SK-N-SH treated with all-trans-retinoic acid at 6 μM for 48 hours (cell line): ENCODE results near the gene ATG2B.
"Not testable (repeated sequence)": the region's sequence is repeated elsewhere in the genome, so short reads cannot be mapped to it uniquely, and the experiment has no call there.

Experiments
- ATAC-seq: fragments of 200-7000 bp; cut with Tn5 transposase; 3 replicates; pipeline ENCODE4 v1.9.1; 2020; ENCODE audit warnings: mild to moderate bottlenecking, moderate library complexity
- ARNTL ChIP-seq: fragments of 450-650 bp; formaldehyde crosslinking; IDR thresholded peaks from 2 replicates; pipeline ENCODE4 v1.5.0; 2020; ENCODE audit warnings: low read depth, mild to moderate bottlenecking, moderate library complexity, borderline replicate concordance
- BACH2 ChIP-seq: fragments of 250-450 bp; sonication (Bioruptor Pico); IDR thresholded peaks from 2 replicates; pipeline ENCODE4 v1.9.0; 2021; ENCODE audit warnings: mild to moderate bottlenecking, borderline replicate concordance
- CSDC2 ChIP-seq: fragments of 250-450 bp; sonication (Bioruptor Pico); IDR thresholded peaks from 2 replicates; pipeline ENCODE4 v1.5.0; 2020; ENCODE audit warnings: mild to moderate bottlenecking, moderate library complexity
- ESRRG ChIP-seq: fragments of 250-450 bp; sonication (Bioruptor Pico); IDR thresholded peaks from 2 replicates; pipeline ENCODE4 v1.6.1; 2021; ENCODE audit warnings: mild to moderate bottlenecking
- GLIS3 ChIP-seq: fragments of 250-450 bp; sonication (Bioruptor Pico); IDR thresholded peaks from 2 replicates; pipeline ENCODE4 v1.5.0; 2020; ENCODE audit warnings: mild to moderate bottlenecking, moderate library complexity
- OSR1 ChIP-seq: fragments of 250-450 bp; sonication (Bioruptor Pico); IDR thresholded peaks from 2 replicates; pipeline ENCODE4 v1.8.0; 2022; ENCODE audit warnings: moderate library complexity, mild to moderate bottlenecking, inconsistent platforms
- PPARA ChIP-seq: fragments of 250-450 bp; sonication (Bioruptor Pico); IDR thresholded peaks from 2 replicates; pipeline ENCODE4 v1.5.0; 2020; ENCODE audit warnings: mild to moderate bottlenecking, borderline replicate concordance
- RARB ChIP-seq: fragments of 250-450 bp; sonication (Bioruptor Pico); IDR thresholded peaks from 2 replicates; pipeline ENCODE4 v1.8.0; 2021; ENCODE audit warnings: mild to moderate bottlenecking, moderate library complexity
- SNAI2 ChIP-seq: fragments of 250-450 bp; sonication (Bioruptor Pico); IDR thresholded peaks from 2 replicates; pipeline ENCODE4 v1.5.0; 2020; ENCODE audit warnings: mild to moderate bottlenecking, moderate library complexity
- TCF4 ChIP-seq: fragments of 250-450 bp; sonication (Bioruptor Pico); IDR thresholded peaks from 2 replicates; pipeline ENCODE4 v1.8.0; 2021; ENCODE audit warnings: mild to moderate bottlenecking, moderate library complexity, borderline replicate concordance
- TOX ChIP-seq: fragments of 250-450 bp; sonication (Bioruptor Pico); IDR thresholded peaks from 2 replicates; pipeline ENCODE4 v1.8.0; 2021; ENCODE audit warnings: mild to moderate bottlenecking, moderate library complexity, borderline replicate concordance
- ZC3H10 ChIP-seq: fragments of 250-450 bp; sonication (Bioruptor Pico); IDR thresholded peaks from 2 replicates; pipeline ENCODE4 v1.5.1; 2021; ENCODE audit warnings: mild to moderate bottlenecking, moderate library complexity
- ZFP3 ChIP-seq: fragments of 250-450 bp; sonication (Bioruptor Pico); IDR thresholded peaks from 2 replicates; pipeline ENCODE4 v1.5.0; 2020; ENCODE audit warnings: mild to moderate bottlenecking, moderate library complexity
- ZFP30 ChIP-seq: fragments of 450-650 bp; formaldehyde crosslinking; IDR thresholded peaks from 2 replicates; pipeline ENCODE4 v1.5.0; 2022; ENCODE audit warnings: mild to moderate bottlenecking, moderate library complexity
- ZNF565 ChIP-seq: fragments of 450-650 bp; formaldehyde crosslinking; conservative IDR thresholded peaks from 2 replicates; pipeline ENCODE4 v1.5.0; 2020; ENCODE audit warnings: low read depth, mild to moderate bottlenecking, moderate library complexity
- ZNF70 ChIP-seq: fragments of 450-650 bp; formaldehyde crosslinking; IDR thresholded peaks from 2 replicates; pipeline ENCODE4 v1.5.0; 2020; ENCODE audit warnings: mild to moderate bottlenecking, moderate library complexity
- ZNF8 ChIP-seq: fragments of 450-650 bp; formaldehyde crosslinking; IDR thresholded peaks from 2 replicates; pipeline ENCODE4 v1.5.0; 2020; ENCODE audit warnings: mild to moderate bottlenecking, moderate library complexity
- TF ChIP-seq, protein P1 (sequence below): fragments of 250-450 bp; sonication (Bioruptor Pico); IDR thresholded peaks from 2 replicates; pipeline ENCODE4 v1.8.0; 2020; ENCODE audit warnings: mild to moderate bottlenecking, moderate library complexity, borderline replicate concordance
- TF ChIP-seq, protein P2 (sequence below): fragments of 250-450 bp; sonication (Bioruptor Pico); IDR thresholded peaks from 2 replicates; pipeline ENCODE4 v1.5.0; 2020; ENCODE audit warnings: mild to moderate bottlenecking, moderate library complexity
- TF ChIP-seq, protein P3 (sequence below): fragments of 250-450 bp; sonication (Bioruptor Pico); IDR thresholded peaks from 2 replicates; pipeline ENCODE4 v1.5.1; 2021; ENCODE audit warnings: mild to moderate bottlenecking, moderate library complexity
- TF ChIP-seq, protein P4 (sequence below): fragments of 250-450 bp; sonication (Bioruptor Pico); IDR thresholded peaks from 2 replicates; pipeline ENCODE4 v1.5.1; 2020; ENCODE audit warnings: low read depth, mild to moderate bottlenecking, moderate library complexity
- TF ChIP-seq, protein P5 (sequence below): fragments of 250-450 bp; sonication (Bioruptor Pico); IDR thresholded peaks from 2 replicates; pipeline ENCODE4 v1.8.0; 2021; ENCODE audit warnings: low read depth, mild to moderate bottlenecking, moderate library complexity, borderline replicate concordance

ATG2B gene

DNA sequence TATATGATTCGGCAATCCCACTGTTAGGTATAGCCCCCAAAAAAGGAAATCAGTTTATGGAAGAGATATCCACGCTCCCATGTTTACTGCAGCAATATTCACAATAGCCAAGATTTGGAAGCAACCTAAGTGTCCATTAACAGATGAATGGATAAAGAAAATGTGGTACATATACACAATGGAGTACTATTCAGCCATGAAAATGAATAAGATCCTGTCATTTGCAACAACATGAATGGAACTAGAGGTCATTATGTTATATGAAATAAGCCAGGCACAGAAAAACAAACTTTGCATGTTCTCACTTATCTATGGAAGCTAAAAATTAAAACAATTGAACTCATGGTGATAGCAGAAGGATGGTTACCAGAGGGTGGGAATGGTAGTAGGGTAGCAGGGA is 15.2 kb downstream of the ATG2B start:
- peak; percentile 93 for TF ChIP-seq ZNF8 (CRISPR knock-in tag)

DNA sequence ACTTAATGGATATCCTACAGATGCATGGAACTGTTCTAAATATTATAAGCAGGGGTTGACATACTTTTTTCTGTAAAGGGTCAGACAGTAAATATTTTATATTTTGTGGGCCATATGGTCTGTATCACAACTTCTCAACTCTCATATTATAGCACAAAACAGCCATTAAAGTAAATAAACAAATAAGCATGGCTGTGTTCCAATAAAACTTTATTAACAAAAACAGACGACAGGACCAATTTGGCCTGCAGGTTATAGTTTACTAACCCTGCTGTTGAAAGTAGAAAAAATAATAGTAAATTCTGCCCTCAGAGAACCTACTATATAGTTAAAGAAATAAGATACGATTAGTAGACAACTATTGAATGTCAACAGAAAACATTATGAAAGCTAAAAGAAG is 17.5 kb downstream of the ATG2B start:
- no peak for TF ChIP-seq ARNTL (CRISPR knock-in tag)
- no peak for TF ChIP-seq CSDC2 (CRISPR knock-in tag)
- no peak for TF ChIP-seq ZNF70 (CRISPR knock-in tag)
- TF ChIP-seq, protein P1, sequence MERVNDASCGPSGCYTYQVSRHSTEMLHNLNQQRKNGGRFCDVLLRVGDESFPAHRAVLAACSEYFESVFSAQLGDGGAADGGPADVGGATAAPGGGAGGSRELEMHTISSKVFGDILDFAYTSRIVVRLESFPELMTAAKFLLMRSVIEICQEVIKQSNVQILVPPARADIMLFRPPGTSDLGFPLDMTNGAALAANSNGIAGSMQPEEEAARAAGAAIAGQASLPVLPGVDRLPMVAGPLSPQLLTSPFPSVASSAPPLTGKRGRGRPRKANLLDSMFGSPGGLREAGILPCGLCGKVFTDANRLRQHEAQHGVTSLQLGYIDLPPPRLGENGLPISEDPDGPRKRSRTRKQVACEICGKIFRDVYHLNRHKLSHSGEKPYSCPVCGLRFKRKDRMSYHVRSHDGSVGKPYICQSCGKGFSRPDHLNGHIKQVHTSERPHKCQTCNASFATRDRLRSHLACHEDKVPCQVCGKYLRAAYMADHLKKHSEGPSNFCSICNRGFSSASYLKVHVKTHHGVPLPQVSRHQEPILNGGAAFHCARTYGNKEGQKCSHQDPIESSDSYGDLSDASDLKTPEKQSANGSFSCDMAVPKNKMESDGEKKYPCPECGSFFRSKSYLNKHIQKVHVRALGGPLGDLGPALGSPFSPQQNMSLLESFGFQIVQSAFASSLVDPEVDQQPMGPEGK: no peak
- no peak for TF ChIP-seq ZNF8 (CRISPR knock-in tag)
- no peak for TF ChIP-seq TOX (CRISPR knock-in tag)
- no peak for TF ChIP-seq ZNF565 (CRISPR knock-in tag)
- TF ChIP-seq, protein P2, sequence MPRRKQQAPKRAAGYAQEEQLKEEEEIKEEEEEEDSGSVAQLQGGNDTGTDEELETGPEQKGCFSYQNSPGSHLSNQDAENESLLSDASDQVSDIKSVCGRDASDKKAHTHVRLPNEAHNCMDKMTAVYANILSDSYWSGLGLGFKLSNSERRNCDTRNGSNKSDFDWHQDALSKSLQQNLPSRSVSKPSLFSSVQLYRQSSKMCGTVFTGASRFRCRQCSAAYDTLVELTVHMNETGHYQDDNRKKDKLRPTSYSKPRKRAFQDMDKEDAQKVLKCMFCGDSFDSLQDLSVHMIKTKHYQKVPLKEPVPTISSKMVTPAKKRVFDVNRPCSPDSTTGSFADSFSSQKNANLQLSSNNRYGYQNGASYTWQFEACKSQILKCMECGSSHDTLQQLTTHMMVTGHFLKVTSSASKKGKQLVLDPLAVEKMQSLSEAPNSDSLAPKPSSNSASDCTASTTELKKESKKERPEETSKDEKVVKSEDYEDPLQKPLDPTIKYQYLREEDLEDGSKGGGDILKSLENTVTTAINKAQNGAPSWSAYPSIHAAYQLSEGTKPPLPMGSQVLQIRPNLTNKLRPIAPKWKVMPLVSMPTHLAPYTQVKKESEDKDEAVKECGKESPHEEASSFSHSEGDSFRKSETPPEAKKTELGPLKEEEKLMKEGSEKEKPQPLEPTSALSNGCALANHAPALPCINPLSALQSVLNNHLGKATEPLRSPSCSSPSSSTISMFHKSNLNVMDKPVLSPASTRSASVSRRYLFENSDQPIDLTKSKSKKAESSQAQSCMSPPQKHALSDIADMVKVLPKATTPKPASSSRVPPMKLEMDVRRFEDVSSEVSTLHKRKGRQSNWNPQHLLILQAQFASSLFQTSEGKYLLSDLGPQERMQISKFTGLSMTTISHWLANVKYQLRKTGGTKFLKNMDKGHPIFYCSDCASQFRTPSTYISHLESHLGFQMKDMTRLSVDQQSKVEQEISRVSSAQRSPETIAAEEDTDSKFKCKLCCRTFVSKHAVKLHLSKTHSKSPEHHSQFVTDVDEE (CRISPR knock-in tag): no peak
- TF ChIP-seq, protein P3, sequence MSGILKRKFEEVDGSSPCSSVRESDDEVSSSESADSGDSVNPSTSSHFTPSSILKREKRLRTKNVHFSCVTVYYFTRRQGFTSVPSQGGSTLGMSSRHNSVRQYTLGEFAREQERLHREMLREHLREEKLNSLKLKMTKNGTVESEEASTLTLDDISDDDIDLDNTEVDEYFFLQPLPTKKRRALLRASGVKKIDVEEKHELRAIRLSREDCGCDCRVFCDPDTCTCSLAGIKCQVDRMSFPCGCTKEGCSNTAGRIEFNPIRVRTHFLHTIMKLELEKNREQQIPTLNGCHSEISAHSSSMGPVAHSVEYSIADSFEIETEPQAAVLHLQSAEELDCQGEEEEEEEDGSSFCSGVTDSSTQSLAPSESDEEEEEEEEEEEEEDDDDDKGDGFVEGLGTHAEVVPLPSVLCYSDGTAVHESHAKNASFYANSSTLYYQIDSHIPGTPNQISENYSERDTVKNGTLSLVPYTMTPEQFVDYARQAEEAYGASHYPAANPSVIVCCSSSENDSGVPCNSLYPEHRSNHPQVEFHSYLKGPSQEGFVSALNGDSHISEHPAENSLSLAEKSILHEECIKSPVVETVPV (CRISPR knock-in tag): no peak
- TF ChIP-seq RARB (CRISPR knock-in tag): no peak
- no peak for TF ChIP-seq GLIS3 (CRISPR knock-in tag)
- TF ChIP-seq OSR1 (CRISPR knock-in tag): no peak
- TF ChIP-seq TCF4: no peak
- no peak for TF ChIP-seq ZFP3 (CRISPR knock-in tag)
- no peak for TF ChIP-seq PPARA (CRISPR knock-in tag)
- no peak for ATAC-seq

More for the DNA sequence above, 15.2 kb downstream of the ATG2B start:
- ATAC-seq: not testable (repeated sequence)

DNA sequence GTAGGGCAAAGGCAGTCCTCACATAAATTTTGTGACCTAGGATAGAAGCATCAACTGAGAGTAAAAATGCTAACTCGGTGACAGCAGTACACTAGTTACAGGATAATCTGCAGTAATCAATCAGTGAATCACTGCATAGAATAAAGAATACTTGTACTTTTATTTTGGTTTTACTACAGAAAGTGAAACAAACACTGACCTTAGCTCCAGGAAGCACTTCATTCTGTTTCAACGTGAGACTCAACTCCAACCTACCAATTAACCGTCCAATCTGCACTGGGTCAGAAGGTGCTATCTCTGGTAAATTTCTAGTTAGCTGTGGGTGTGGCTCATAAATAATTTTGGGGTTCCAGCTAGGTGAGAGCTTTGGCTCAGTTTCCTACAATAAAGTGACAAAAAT is 21.8 kb downstream of the ATG2B start:
- TF ChIP-seq ZFP30 (no peak), BACH2 (CRISPR knock-in tag) (no peak), ZNF70 (CRISPR knock-in tag) (no peak), ARNTL (CRISPR knock-in tag) (no peak), GLIS3 (CRISPR knock-in tag) (no peak), SNAI2 (CRISPR knock-in tag) (no peak), OSR1 (CRISPR knock-in tag) (no peak), ESRRG (no peak), ZNF8 (CRISPR knock-in tag) (no peak), ZNF565 (CRISPR knock-in tag) (no peak), ZC3H10 (CRISPR knock-in tag) (no peak), CSDC2 (CRISPR knock-in tag) (no peak)
- TF ChIP-seq, protein P1: no peak
- TF ChIP-seq, protein P3 (CRISPR knock-in tag): no peak
- TF ChIP-seq, protein P4, sequence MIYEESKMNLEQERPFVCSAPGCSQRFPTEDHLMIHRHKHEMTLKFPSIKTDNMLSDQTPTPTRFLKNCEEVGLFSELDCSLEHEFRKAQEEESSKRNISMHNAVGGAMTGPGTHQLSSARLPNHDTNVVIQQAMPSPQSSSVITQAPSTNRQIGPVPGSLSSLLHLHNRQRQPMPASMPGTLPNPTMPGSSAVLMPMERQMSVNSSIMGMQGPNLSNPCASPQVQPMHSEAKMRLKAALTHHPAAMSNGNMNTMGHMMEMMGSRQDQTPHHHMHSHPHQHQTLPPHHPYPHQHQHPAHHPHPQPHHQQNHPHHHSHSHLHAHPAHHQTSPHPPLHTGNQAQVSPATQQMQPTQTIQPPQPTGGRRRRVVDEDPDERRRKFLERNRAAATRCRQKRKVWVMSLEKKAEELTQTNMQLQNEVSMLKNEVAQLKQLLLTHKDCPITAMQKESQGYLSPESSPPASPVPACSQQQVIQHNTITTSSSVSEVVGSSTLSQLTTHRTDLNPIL (CRISPR knock-in tag): no peak
- TF ChIP-seq, protein P5, sequence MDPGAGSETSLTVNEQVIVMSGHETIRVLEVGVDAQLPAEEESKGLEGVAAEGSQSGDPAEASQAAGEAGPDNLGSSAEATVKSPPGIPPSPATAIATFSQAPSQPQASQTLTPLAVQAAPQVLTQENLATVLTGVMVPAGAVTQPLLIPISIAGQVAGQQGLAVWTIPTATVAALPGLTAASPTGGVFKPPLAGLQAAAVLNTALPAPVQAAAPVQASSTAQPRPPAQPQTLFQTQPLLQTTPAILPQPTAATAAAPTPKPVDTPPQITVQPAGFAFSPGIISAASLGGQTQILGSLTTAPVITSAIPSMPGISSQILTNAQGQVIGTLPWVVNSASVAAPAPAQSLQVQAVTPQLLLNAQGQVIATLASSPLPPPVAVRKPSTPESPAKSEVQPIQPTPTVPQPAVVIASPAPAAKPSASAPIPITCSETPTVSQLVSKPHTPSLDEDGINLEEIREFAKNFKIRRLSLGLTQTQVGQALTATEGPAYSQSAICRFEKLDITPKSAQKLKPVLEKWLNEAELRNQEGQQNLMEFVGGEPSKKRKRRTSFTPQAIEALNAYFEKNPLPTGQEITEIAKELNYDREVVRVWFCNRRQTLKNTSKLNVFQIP (CRISPR knock-in tag): no peak
- ATAC-seq: no peak
